MM.1S (cell line): ENCODE measurements around the gene CCDC88C.

ENCODE experiments used
- DNase-seq: peaks from one replicate; pipeline ENCODE4 v3.0.0-alpha.2; 2015
- H2AFZ ChIP-seq: fragments of 300-600 bp; sonication (generic); 2 replicates; pipeline ENCODE4 v1.6.0; 2016; ENCODE audit warnings: antibody characterized with exemption, low read length
- H3F3A ChIP-seq: fragments of 300-600 bp; sonication (generic); 2 replicates; pipeline ENCODE4 v1.6.1; 2016; ENCODE audit warnings: mild to moderate bottlenecking, antibody characterized with exemption, low read length, moderate library complexity, mixed read lengths; ENCODE audit not compliant: insufficient read depth
- H3K27ac ChIP-seq: fragments of 300-600 bp; sonication (generic); 2 replicates; pipeline ENCODE4 v1.5.1; 2016; ENCODE audit warnings: mild to moderate bottlenecking, low read length
- H3K27me3 ChIP-seq: fragments of 300-600 bp; sonication (generic); replicated peaks from 2 replicates; pipeline ENCODE4 v1.6.0; 2016; ENCODE audit warnings: low read length; ENCODE audit not compliant: insufficient read depth
- H3K36me3 ChIP-seq: fragments of 300-600 bp; sonication (generic); replicated peaks from 2 replicates; pipeline ENCODE4 v1.6.1; 2016; ENCODE audit warnings: mild to moderate bottlenecking, low read length, mixed read lengths; ENCODE audit not compliant: insufficient read depth
- H3K4me1 ChIP-seq: fragments of 300-600 bp; sonication (generic); 2 replicates; pipeline ENCODE4 v1.6.1; 2016; ENCODE audit warnings: low read length, mixed read lengths
- H3K4me2 ChIP-seq: fragments of 300-600 bp; sonication (generic); 2 replicates; pipeline ENCODE4 v1.6.0; 2016; ENCODE audit warnings: low read depth, low read length
- H3K4me3 ChIP-seq: fragments of 300-600 bp; sonication (generic); 2 replicates; pipeline ENCODE4 v1.5.1; 2016; ENCODE audit warnings: low read length, mixed read lengths
- H3K79me2 ChIP-seq: fragments of 300-600 bp; sonication (generic); 2 replicates; pipeline ENCODE4 v1.6.1; 2016; ENCODE audit warnings: mixed run types, low read length, mixed read lengths
- H3K9ac ChIP-seq: fragments of 300-600 bp; sonication (generic); 2 replicates; pipeline ENCODE4 v1.6.1; 2016; ENCODE audit warnings: low read length, mixed read lengths
- H3K9me2 ChIP-seq: fragments of 300-600 bp; sonication (generic); replicated peaks from 2 replicates; pipeline ENCODE4 v1.6.1; 2016; ENCODE audit warnings: mild to moderate bottlenecking, low read length, mixed read lengths; ENCODE audit not compliant: insufficient read depth
- H3K9me3 ChIP-seq: fragments of 300-600 bp; sonication (generic); replicated peaks from 2 replicates; pipeline ENCODE4 v1.6.1; 2016; ENCODE audit warnings: mild to moderate bottlenecking, low read length, mixed read lengths; ENCODE audit not compliant: insufficient read depth
- H4K20me1 ChIP-seq: fragments of 300-600 bp; sonication (generic); 2 replicates; pipeline ENCODE4 v1.6.1; 2016; ENCODE audit warnings: mild to moderate bottlenecking, low read length, moderate library complexity, mixed read lengths; ENCODE audit not compliant: insufficient read depth
- CTCF ChIP-seq: fragments of 300-600 bp; sonication (generic); IDR thresholded peaks from 2 replicates; pipeline ENCODE4 v1.5.1; 2016; ENCODE audit warnings: antibody characterized with exemption, low read length, mixed read lengths
- EZH2 ChIP-seq: fragments of 300-600 bp; sonication (generic); optimal IDR thresholded peaks from 2 replicates; pipeline ENCODE3; 2017; ENCODE audit warnings: low read depth, mild to moderate bottlenecking, antibody characterized with exemption, low read length, mixed read lengths
- EZH2phosphoT487 ChIP-seq: fragments of 300-600 bp; sonication (generic); IDR thresholded peaks from 2 replicates; pipeline ENCODE4 v1.6.1; 2018; ENCODE audit warnings: antibody characterized with exemption, low read length

CCDC88C gene

GRCh38 chr14:91232603-91233002, 185.0 kb downstream of the CCDC88C start:
- Histone ChIP-seq H3K9me2 (no peaks in the 10 kb centered on the region), H3K4me1 (peaks cover 20% of the 10 kb centered on the region), H3F3A (no peaks in the 10 kb centered on the region), H3K36me3 (no peaks in the 10 kb centered on the region), H3K79me2 (no peaks in the 10 kb centered on the region), H3K27me3 (no peaks in the 10 kb centered on the region), H3K4me3 (no peak overlapping the region), H3K27ac (no peak overlapping the region), H3K4me2 (no peak overlapping the region), H2AFZ (no peak overlapping the region), H3K9me3 (no peaks in the 10 kb centered on the region), H3K9ac (no peak overlapping the region), H4K20me1 (no peaks in the 10 kb centered on the region)
- TF ChIP-seq CTCF (no peak), EZH2phosphoT487 (no peak), EZH2 (no peak)
- DNase-seq: no peak

DNA sequence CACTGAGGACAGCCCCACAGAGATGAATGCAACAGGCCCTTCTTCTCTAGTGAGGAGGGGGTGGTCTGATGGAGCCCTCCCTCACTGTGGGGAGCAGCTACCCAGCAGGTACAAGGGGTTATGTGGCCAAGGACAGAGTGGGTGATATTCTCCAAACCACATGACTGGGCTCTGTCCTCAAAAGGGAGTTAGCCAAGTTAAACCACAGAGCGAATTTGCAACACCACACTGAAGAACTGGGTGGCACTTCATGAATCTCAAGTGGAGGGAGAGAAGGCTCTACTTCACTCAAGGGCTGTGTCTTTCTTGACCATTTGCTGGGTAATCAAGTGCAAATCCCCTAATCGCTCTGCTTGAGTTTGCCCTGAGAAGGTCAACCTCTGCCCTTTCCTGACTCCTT, 185.6 kb downstream of the CCDC88C start:
- no peaks in the 10 kb centered on the region for H3F3A ChIP-seq
- no peak overlapping the region for H2AFZ ChIP-seq
- H3K4me2 ChIP-seq: no peak overlapping the region
- H3K9me2 ChIP-seq: no peaks in the 10 kb centered on the region
- no peak overlapping the region for H3K9ac ChIP-seq
- no peaks in the 10 kb centered on the region for H3K79me2 ChIP-seq
- no peak overlapping the region for H3K27ac ChIP-seq
- DNase-seq: no peak
- H3K36me3 ChIP-seq: no peaks in the 10 kb centered on the region
- no peaks in the 10 kb centered on the region for H4K20me1 ChIP-seq
- no peak overlapping the region for H3K4me3 ChIP-seq
- H3K27me3 ChIP-seq: no peaks in the 10 kb centered on the region
- H3K9me3 ChIP-seq: no peaks in the 10 kb centered on the region
- peaks cover 20% of the 10 kb centered on the region for H3K4me1 ChIP-seq
- TF ChIP-seq EZH2phosphoT487 (no peak), EZH2 (no peak), CTCF (no peak)

GRCh38 chr14:91231446-91231845, 186.2 kb downstream of the CCDC88C start:
- no peak overlapping the region for H3K4me2 ChIP-seq
- H3K36me3 ChIP-seq: no peaks in the 10 kb centered on the region
- H3K27ac ChIP-seq: no peak overlapping the region
- no peak overlapping the region for H2AFZ ChIP-seq
- H3K4me1 ChIP-seq: peaks cover 20% of the 10 kb centered on the region
- no peak overlapping the region for H3K4me3 ChIP-seq
- DNase-seq: no peak
- no peaks in the 10 kb centered on the region for H3F3A ChIP-seq
- no peaks in the 10 kb centered on the region for H3K9me3 ChIP-seq
- TF ChIP-seq EZH2 (no peak), CTCF (no peak), EZH2phosphoT487 (no peak)
- H3K9ac ChIP-seq: no peak overlapping the region
- H3K9me2 ChIP-seq: no peaks in the 10 kb centered on the region
- H4K20me1 ChIP-seq: no peaks in the 10 kb centered on the region
- no peaks in the 10 kb centered on the region for H3K79me2 ChIP-seq
- no peaks in the 10 kb centered on the region for H3K27me3 ChIP-seq
